CD14-positive monocyte (primary cell): Measurements from ENCODE around the gene FOSB. TPM values are rescaled to one million over a fixed set of nuclear protein-coding genes. Genes with fewer than 3 reads are reported as not detected.

Experiments used
- DNase-seq, 3 donors: peaks; one replicate each; pipeline ENCODE4 v3.0.0-alpha.2; 2011 to 2022
- H2AFZ ChIP-seq: 2 replicates; pipeline ENCODE4 v1.6.0; 2012; ENCODE audit warnings: mild to moderate bottlenecking, low read depth, low read length, inconsistent platforms; ENCODE audit not compliant: insufficient read depth, poor library complexity, severe bottlenecking
- H3K27ac ChIP-seq, 2 donors: 1 replicate in 1 of 2; 2 replicates in 1 of 2; pipeline ENCODE4 v1.5.1; 2012 to 2013; ENCODE audit warnings: low read length in 2 of 2, control low read depth in 1 of 2, inconsistent platforms in 1 of 2, low read depth in 1 of 2, mild to moderate bottlenecking in 1 of 2
- H3K27me3 ChIP-seq, 2 donors: one replicate each; pipeline versions ENCODE4 v1.6.0 to v1.6.1; 2011 to 2013; ENCODE audit warnings: low read length in 2 of 2; ENCODE audit not compliant: control insufficient read depth in 2 of 2, insufficient read depth in 2 of 2
- H3K36me3 ChIP-seq, 2 donors: replicated peaks in 1 of 2; 1 replicate in 1 of 2; 2 replicates in 1 of 2; pipeline versions ENCODE4 v1.5.1 to v1.6.1; 2012 to 2013; ENCODE audit warnings: low read length in 2 of 2, control low read depth in 1 of 2, inconsistent platforms in 1 of 2, mild to moderate bottlenecking in 1 of 2; ENCODE audit not compliant: insufficient read depth in 2 of 2, control insufficient read depth in 1 of 2
- H3K4me1 ChIP-seq, 2 donors: 1 replicate in 1 of 2; 2 replicates in 1 of 2; pipeline versions ENCODE4 v1.5.1 to v1.6.1; 2012 to 2013; ENCODE audit warnings: low read length in 2 of 2, control low read depth in 1 of 2, inconsistent platforms in 1 of 2, mild to moderate bottlenecking in 1 of 2, moderate library complexity in 1 of 2; ENCODE audit not compliant: insufficient read depth in 2 of 2, control insufficient read depth in 1 of 2
- H3K4me2 ChIP-seq: replicated peaks from 2 replicates; pipeline ENCODE3; 2012; ENCODE audit warnings: low read length, moderate library complexity, mild to moderate bottlenecking; ENCODE audit not compliant: poor library complexity, severe bottlenecking; ENCODE audit errors: extremely low read depth
- H3K4me3 ChIP-seq, 3 experiments: fragments of 200-600 bp in 1 of 3; sonication (generic) in 1 of 3; replicated peaks in 1 of 3; 1 replicate in 2 of 3; 2 replicates in 1 of 3; pipeline ENCODE4 v1.5.1; 2011 to 2013; ENCODE audit warnings: low read length in 3 of 3, mild to moderate bottlenecking in 3 of 3, control low read depth in 2 of 3, low read depth in 2 of 3, inconsistent platforms in 1 of 3, moderate library complexity in 1 of 3
- H3K79me2 ChIP-seq: 2 replicates; pipeline ENCODE4 v1.6.0; 2012; ENCODE audit warnings: mild to moderate bottlenecking, control low read depth, inconsistent platforms, low read length, moderate library complexity; ENCODE audit not compliant: insufficient read depth
- H3K9ac ChIP-seq: 2 replicates; pipeline ENCODE4 v1.6.0; 2017; ENCODE audit warnings: low read length, mild to moderate bottlenecking; ENCODE audit not compliant: insufficient read depth, poor library complexity, severe bottlenecking
- H3K9me3 ChIP-seq, 2 donors: replicated peaks in 1 of 2; 1 replicate in 1 of 2; 2 replicates in 1 of 2; pipeline versions ENCODE4 v1.5.1 to v1.6.1; 2012 to 2013; ENCODE audit warnings: low read length in 2 of 2, control low read depth in 1 of 2; ENCODE audit not compliant: control insufficient read depth in 1 of 2, insufficient read depth in 1 of 2
- H4K20me1 ChIP-seq: 2 replicates; pipeline ENCODE4 v1.6.0; 2012; ENCODE audit warnings: mild to moderate bottlenecking, low read length, control low read depth, moderate library complexity; ENCODE audit not compliant: insufficient read depth
- H3K27ac Mint-ChIP-seq, 7 donors: one replicate each; pipeline ENCODE4 v1.8.0; 2020; ENCODE audit warnings: mild to moderate bottlenecking in 7 of 7, mixed read lengths in 7 of 7, moderate library complexity in 6 of 7, inconsistent platforms in 2 of 7
- H3K27me3 Mint-ChIP-seq, 3 donors: one replicate each; pipeline ENCODE4 v1.8.0; 2021 to 2022; ENCODE audit warnings: low read depth in 3 of 3, mild to moderate bottlenecking in 3 of 3, mixed read lengths in 3 of 3, moderate library complexity in 3 of 3, inconsistent platforms in 1 of 3
- H3K36me3 Mint-ChIP-seq, 2 donors: one replicate each; pipeline ENCODE4 v1.8.0; 2020; ENCODE audit warnings: mixed read lengths in 2 of 2, inconsistent platforms in 1 of 2, mild to moderate bottlenecking in 1 of 2
- H3K4me1 Mint-ChIP-seq: one replicate; pipeline ENCODE4 v1.8.0; 2020; ENCODE audit warnings: mild to moderate bottlenecking, mixed read lengths
- H3K4me3 Mint-ChIP-seq, 2 donors: one replicate each; pipeline ENCODE4 v1.8.0; 2020; ENCODE audit warnings: mild to moderate bottlenecking in 2 of 2, mixed read lengths in 2 of 2, moderate library complexity in 1 of 2
- H3K9me3 Mint-ChIP-seq, 7 donors: one replicate each; pipeline ENCODE4 v1.8.0; 2020 to 2022; ENCODE audit warnings: mixed read lengths in 7 of 7, mild to moderate bottlenecking in 6 of 7, moderate library complexity in 6 of 7, inconsistent platforms in 2 of 7
- CTCF ChIP-seq: fragments of 200-600 bp; IDR thresholded peaks from one replicate; pipeline ENCODE4 v1.8.0; 2022; ENCODE audit warnings: antibody characterized with exemption, mild to moderate bottlenecking
- WGBS: methylation state at CpG from one replicate; pipeline ENCODE4 v1.1.5; 2013; ENCODE audit warnings: missing lambda C conversion rate; ENCODE audit not compliant: insufficient coverage; 5-methylcytosine and 5-hydroxymethylcytosine counted together
- intact Hi-C, 2 donors: fragments of 100-400 bp; cut with micrococcal nuclease; formaldehyde crosslinking; loops; one replicate each; pipeline versions ENCODE4 v1.15.0 to v1.15.1; 2023
- polyA plus RNA-seq, 3 donors: library from polyadenylated mRNA; depleted of rRNA in 1 of 3; unstranded in 2 of 3; stranded (reverse) in 1 of 3; fragments of 300-500 nt in 2 of 3; fragments of >200 nt in 1 of 3; fragmentation: Illumina TruSeq in 2 of 3; gene quantifications; 1 replicate in 2 of 3; 2 replicates in 1 of 3; pipeline ENCODE4 v1.2.3, GENCODE V29; 2012 to 2021

FOSB gene
- polyA plus RNA-seq, 3 donors, result 27.3 to 840 (median 28.2) TPM

GRCh38 chr19:45470762-45471081, 2.9 kb downstream of the FOSB start:
- peaks cover 42% of the 10 kb centered on the region for H3K4me1 Mint-ChIP-seq
- Histone ChIP-seq H3K9me3 (peaks cover 0 to 12% of the 10 kb centered on the region in 2 donors), H3K27me3 (peaks cover 21 to 58% of the 10 kb centered on the region in 2 donors), H3K4me2 (peak overlapping the region; percentile 81), H3K36me3 (peaks cover 0 to 9% of the 10 kb centered on the region in 2 donors), H3K4me1 (peaks cover 34 to 39% of the 10 kb centered on the region in 2 donors), H3K27ac (no peak overlapping the region), H3K4me3 (peak overlapping the region; percentile 84 to 98 (median 87)), H3K79me2 (no peaks in the 10 kb centered on the region), H2AFZ (no peak overlapping the region), H3K9ac (peak overlapping the region; percentile 96), H4K20me1 (peaks cover 74% of the 10 kb centered on the region)
- TF ChIP-seq CTCF, result no peak
- H3K9me3 Mint-ChIP-seq, result peaks cover 10 to 59% (median 39%) of the 10 kb centered on the region in 7 donors
- H3K27me3 Mint-ChIP-seq, result peaks cover 66 to 84% (median 75%) of the 10 kb centered on the region in 3 donors
- H3K36me3 Mint-ChIP-seq, result peaks cover 44 to 57% of the 10 kb centered on the region in 2 donors
- H3K4me3 Mint-ChIP-seq, result peak overlapping the region; percentile 99
- 99% methylated on average over 12 of the region's 15 CpGs for WGBS
- intact Hi-C loops, result no loop called here
- peak overlapping the region in 5 of 7 donors; percentile 54 to 97 (median 94) for H3K27ac Mint-ChIP-seq
- no peak for DNase-seq

- Histone ChIP-seq H3K79me2 (no peaks in the 10 kb centered on the region), H3K9ac (no peak overlapping the region), H3K4me3 (peak overlapping the region in 2 of 3 experiments; percentile 87 to 98), H3K4me1 (peaks cover 34 to 39% of the 10 kb centered on the region in 2 donors), H3K27me3 (peaks cover 21 to 64% of the 10 kb centered on the region in 2 donors), H3K36me3 (peaks cover 0 to 9% of the 10 kb centered on the region in 2 donors), H3K9me3 (peaks cover 0 to 12% of the 10 kb centered on the region in 2 donors), H4K20me1 (peaks cover 74% of the 10 kb centered on the region), H2AFZ (no peak overlapping the region), H3K4me2 (peak overlapping the region; percentile 81), H3K27ac (no peak overlapping the region)
- Mint-ChIP-seq H3K9me3 (peaks cover 10 to 59% (median 39%) of the 10 kb centered on the region in 7 donors), H3K4me1 (peaks cover 43% of the 10 kb centered on the region), H3K27ac (peak overlapping the region in 3 of 7 donors; percentile 63 to 97 (median 76)), H3K27me3 (peaks cover 72 to 88% (median 73%) of the 10 kb centered on the region in 3 donors), H3K36me3 (peaks cover 44 to 57% of the 10 kb centered on the region in 2 donors), H3K4me3 (peak overlapping the region; percentile 99)
- 61% methylated on average over 4 of the region's 16 CpGs for WGBS
- DNase-seq, result peak in 1 of 3 donors; percentile 23
- no peak for TF ChIP-seq CTCF
- intact Hi-C loops, result no loop called here
Measured at GRCh38 chr19:45471111-45471930, 3.5 kb downstream of the FOSB start.
